CD4-positive, CD25-positive, alpha-beta regulatory T cell (primary cell): ENCODE data around the gene DTX4. TPM values are rescaled to one million over a fixed set of nuclear protein-coding genes. Genes with fewer than 3 reads are reported as not detected.
A peak's percentile ranks its signal among the peaks of the same experiment; 100 is the strongest.

ENCODE experiments used
- ATAC-seq, 2 donors: fragments of 150-1000 bp; cut with Tn5 transposase; one replicate each; pipeline ENCODE4 v1.10.0; 2021; ENCODE audit warnings: low read depth in 2 of 2, moderate number of reproducible peaks in 2 of 2, moderate library complexity in 1 of 2
- DNase-seq, 3 donors: peaks; one replicate each; pipeline versions ENCODE4 v3.0.0 to v3.0.0-alpha.2; 2012 to 2022; ENCODE audit warnings: mixed read lengths in 1 of 3
- H3K27ac ChIP-seq: one replicate; pipeline ENCODE4 v1.7.0; 2013; ENCODE audit warnings: mild to moderate bottlenecking, low read length; ENCODE audit not compliant: insufficient read depth, poor library complexity, severe bottlenecking
- H3K27me3 ChIP-seq: one replicate; pipeline ENCODE4 v1.7.0; 2013; ENCODE audit warnings: low read length; ENCODE audit not compliant: control insufficient read depth, insufficient read depth
- H3K36me3 ChIP-seq: one replicate; pipeline ENCODE4 v1.7.0; 2013; ENCODE audit warnings: mild to moderate bottlenecking, low read length, moderate library complexity; ENCODE audit not compliant: control insufficient read depth, insufficient read depth
- H3K4me1 ChIP-seq: 2 replicates; pipeline ENCODE4 v1.7.0; 2013; ENCODE audit warnings: mild to moderate bottlenecking, low read length; ENCODE audit not compliant: insufficient read depth, control insufficient read depth, poor library complexity, severe bottlenecking
- H3K4me3 ChIP-seq: one replicate; pipeline ENCODE4 v1.7.0; 2013; ENCODE audit warnings: low read depth, mild to moderate bottlenecking, low read length, moderate library complexity
- H3K9me3 ChIP-seq, 2 experiments: 1 replicate in 1 of 2; 2 replicates in 1 of 2; pipeline ENCODE4 v1.7.0; 2013; ENCODE audit warnings: low read length in 2 of 2, mild to moderate bottlenecking in 1 of 2, moderate library complexity in 1 of 2; ENCODE audit not compliant: control insufficient read depth in 2 of 2
- H3K27ac Mint-ChIP-seq, 3 donors: one replicate each; pipeline ENCODE4 v1.8.0; 2020 to 2022; ENCODE audit warnings: mild to moderate bottlenecking in 3 of 3, mixed read lengths in 3 of 3, moderate library complexity in 2 of 3
- H3K27me3 Mint-ChIP-seq: one replicate; pipeline ENCODE4 v1.8.0; 2022; ENCODE audit warnings: mild to moderate bottlenecking, mixed read lengths
- H3K36me3 Mint-ChIP-seq: one replicate; pipeline ENCODE4 v1.8.0; 2020; ENCODE audit warnings: mixed read lengths
- H3K4me1 Mint-ChIP-seq, 4 donors: one replicate each; pipeline ENCODE4 v1.8.0; 2020 to 2022; ENCODE audit warnings: mixed read lengths in 4 of 4, mild to moderate bottlenecking in 1 of 4
- H3K4me3 Mint-ChIP-seq, 4 donors: one replicate each; pipeline ENCODE4 v1.8.0; 2020 to 2022; ENCODE audit warnings: mild to moderate bottlenecking in 4 of 4, mixed read lengths in 4 of 4, moderate library complexity in 3 of 4
- H3K9me3 Mint-ChIP-seq, 7 donors: one replicate each; pipeline ENCODE4 v1.8.0; 2020 to 2022; ENCODE audit warnings: mixed read lengths in 7 of 7, mild to moderate bottlenecking in 3 of 7, moderate library complexity in 2 of 7
- polyA plus RNA-seq, 4 donors: library from polyadenylated mRNA; unstranded; fragments of 300-500 nt; fragmentation: Illumina TruSeq; gene quantifications; one replicate each; pipeline ENCODE4 v1.2.3, GENCODE V29; 2021
- total RNA-seq: library from RNA; stranded (reverse); gene quantifications from one replicate; pipeline ENCODE4 v1.2.3, GENCODE V29; 2022

Gene DTX4
- total and polyA plus RNA-seq, 5 donors from 2014 or later = 0.11 to 1.0 (median 0.25) TPM; not detected in 2

DNA sequence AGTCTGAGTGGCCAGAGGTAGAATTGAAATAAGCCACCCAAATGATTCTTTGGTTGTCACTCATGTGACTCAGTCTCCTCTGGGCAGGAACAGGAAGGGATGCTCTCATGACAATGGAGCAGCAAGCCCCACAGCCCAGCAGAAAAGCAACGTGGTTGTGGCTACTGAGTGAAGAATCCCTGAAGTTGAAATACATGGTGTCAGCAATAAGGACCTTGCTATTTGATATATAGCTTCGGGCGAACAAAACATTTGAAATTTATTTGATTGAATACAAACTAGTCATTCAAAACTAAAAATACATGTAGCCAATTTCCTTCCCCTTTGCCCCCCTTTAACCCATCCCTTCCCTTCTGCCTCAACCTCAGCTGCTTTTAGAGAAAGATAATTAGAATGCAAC is 14.5 kb upstream of the DTX4 start:
- DNase-seq (no peak), ATAC-seq (no peak)
- Histone ChIP-seq H3K36me3 (no peaks in the 10 kb centered on the region), H3K9me3 (no peaks in the 10 kb centered on the region), H3K4me3 (no peak overlapping the region), H3K27ac (no peak overlapping the region), H3K27me3 (peaks cover 7% of the 10 kb centered on the region), H3K4me1 (peaks cover 7% of the 10 kb centered on the region)
- Mint-ChIP-seq H3K27ac (peak overlapping the region in 1 of 3 donors; percentile 21), H3K36me3 (no peaks in the 10 kb centered on the region), H3K9me3 (no peaks in the 10 kb centered on the region), H3K27me3 (no peaks in the 10 kb centered on the region), H3K4me1 (peaks cover 9 to 19% (median 14%) of the 10 kb centered on the region in 4 donors), H3K4me3 (no peak overlapping the region)

- Mint-ChIP-seq H3K4me1 (peaks cover 4 to 10% (median 4%) of the 10 kb centered on the region in 4 donors), H3K9me3 (no peaks in the 10 kb centered on the region), H3K4me3 (no peak overlapping the region), H3K27me3 (peaks cover under 1% of the 10 kb centered on the region), H3K36me3 (no peaks in the 10 kb centered on the region), H3K27ac (peak overlapping the region in 1 of 3 donors; percentile 21)
- Histone ChIP-seq H3K27ac (no peak overlapping the region), H3K4me3 (no peak overlapping the region), H3K36me3 (no peaks in the 10 kb centered on the region), H3K27me3 (peaks cover 7% of the 10 kb centered on the region), H3K4me1 (no peaks in the 10 kb centered on the region), H3K9me3 (no peaks in the 10 kb centered on the region)
- DNase-seq = peak; percentile 53 to 84 (median 72)
- ATAC-seq = peak; percentile 90 to 95
These were observed 13.5 kb upstream of the DTX4 start for GRCh38 chr11:59158206-59159068.

GRCh38 chr11:59164028-59164427 is 7.9 kb upstream of the DTX4 start:
- Histone ChIP-seq H3K36me3 (no peaks in the 10 kb centered on the region), H3K9me3 (no peaks in the 10 kb centered on the region), H3K4me1 (no peaks in the 10 kb centered on the region), H3K27me3 (peaks cover 24% of the 10 kb centered on the region), H3K27ac (no peak overlapping the region), H3K4me3 (no peak overlapping the region)
- H3K4me3 Mint-ChIP-seq = no peak overlapping the region
- no peak for ATAC-seq
- H3K27ac Mint-ChIP-seq = no peak overlapping the region
- H3K27me3 Mint-ChIP-seq = peaks cover 25% of the 10 kb centered on the region
- no peaks in the 10 kb centered on the region for H3K9me3 Mint-ChIP-seq
- H3K36me3 Mint-ChIP-seq = no peaks in the 10 kb centered on the region
- DNase-seq = no peak
- H3K4me1 Mint-ChIP-seq = no peaks in the 10 kb centered on the region

GRCh38 chr11:59172345-59173079 is 580 bp downstream of the DTX4 start:
- ATAC-seq (peak; percentile 5 to 15), DNase-seq (peak in 2 of 3 donors; percentile 14 to 16)
- Histone ChIP-seq H3K9me3 (no peaks in the 10 kb centered on the region), H3K27me3 (peaks cover 9% of the 10 kb centered on the region), H3K4me1 (peaks cover 20% of the 10 kb centered on the region), H3K4me3 (no peak overlapping the region), H3K36me3 (no peaks in the 10 kb centered on the region), H3K27ac (no peak overlapping the region)
- H3K4me1 Mint-ChIP-seq = peaks cover 0 to 8% (median 1%) of the 10 kb centered on the region in 4 donors
- H3K27me3 Mint-ChIP-seq = peaks cover 34% of the 10 kb centered on the region
- H3K4me3 Mint-ChIP-seq = peak overlapping the region; percentile 73 to 91 (median 90)
- H3K36me3 Mint-ChIP-seq = no peaks in the 10 kb centered on the region
- H3K9me3 Mint-ChIP-seq = no peaks in the 10 kb centered on the region
- peak overlapping the region in 1 of 3 donors; percentile 66 for H3K27ac Mint-ChIP-seq

- Histone ChIP-seq H3K27ac (no peak overlapping the region), H3K4me3 (no peak overlapping the region), H3K9me3 (no peaks in the 10 kb centered on the region), H3K4me1 (peaks cover 20% of the 10 kb centered on the region), H3K36me3 (no peaks in the 10 kb centered on the region), H3K27me3 (peaks cover 5% of the 10 kb centered on the region)
- Mint-ChIP-seq H3K9me3 (no peaks in the 10 kb centered on the region), H3K27me3 (peaks cover 37% of the 10 kb centered on the region), H3K27ac (peak overlapping the region in 1 of 3 donors; percentile 66), H3K36me3 (no peaks in the 10 kb centered on the region), H3K4me1 (peaks cover 0 to 8% (median 1%) of the 10 kb centered on the region in 4 donors), H3K4me3 (peak overlapping the region; percentile 73 to 91 (median 90))
- no peak for ATAC-seq
- peak in 1 of 3 donors; percentile 15 for DNase-seq
These were observed 1.4 kb downstream of the DTX4 start for GRCh38 chr11:59173080-59173963.

DNA sequence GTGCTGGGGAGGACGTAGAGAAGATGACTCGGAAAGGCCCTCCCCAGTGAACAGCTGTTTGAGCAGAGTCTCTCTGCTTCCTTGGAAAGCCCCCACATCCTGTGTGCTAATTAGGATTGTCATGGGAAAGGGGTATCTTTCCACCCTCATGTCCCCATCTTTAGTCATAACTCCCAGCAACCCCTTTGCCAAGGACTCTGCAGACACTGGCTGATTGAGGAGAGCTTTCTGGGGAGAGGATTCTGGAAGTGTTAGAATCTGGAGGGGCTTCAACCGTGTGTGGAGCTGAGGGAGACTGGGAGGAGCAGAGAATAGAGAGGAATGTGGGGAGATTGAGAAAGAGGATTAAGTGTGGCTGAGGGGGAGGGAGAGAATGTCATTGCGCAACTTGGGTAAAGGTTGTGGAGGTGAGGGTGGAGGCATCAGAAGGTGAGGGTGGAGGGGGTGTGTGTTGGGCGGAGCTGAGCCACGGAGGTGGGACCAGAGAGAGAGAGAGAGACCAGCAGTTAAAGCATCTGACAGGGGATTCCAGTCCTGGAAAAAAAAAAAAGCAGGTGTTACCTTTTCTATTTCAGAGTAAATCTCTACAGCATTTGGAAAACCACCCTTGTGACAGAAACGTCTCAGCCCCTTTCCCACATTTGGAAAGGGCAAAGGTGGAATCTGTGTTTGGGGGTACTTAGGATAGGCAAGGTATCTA is 2.2 kb downstream of the DTX4 start:
- Mint-ChIP-seq H3K27ac (no peak overlapping the region), H3K9me3 (no peaks in the 10 kb centered on the region), H3K4me3 (peak overlapping the region in 3 of 4 donors; percentile 29 to 83 (median 71)), H3K4me1 (peaks cover 0 to 8% (median 1%) of the 10 kb centered on the region in 4 donors), H3K27me3 (peaks cover 37% of the 10 kb centered on the region), H3K36me3 (no peaks in the 10 kb centered on the region)
- Histone ChIP-seq H3K9me3 (peaks cover 0 to 2% of the 10 kb centered on the region in 2 experiments), H3K27ac (no peak overlapping the region), H3K36me3 (no peaks in the 10 kb centered on the region), H3K27me3 (peaks cover 5% of the 10 kb centered on the region), H3K4me3 (no peak overlapping the region), H3K4me1 (peaks cover 20% of the 10 kb centered on the region)
- no peak for DNase-seq
- ATAC-seq = no peak

DNA sequence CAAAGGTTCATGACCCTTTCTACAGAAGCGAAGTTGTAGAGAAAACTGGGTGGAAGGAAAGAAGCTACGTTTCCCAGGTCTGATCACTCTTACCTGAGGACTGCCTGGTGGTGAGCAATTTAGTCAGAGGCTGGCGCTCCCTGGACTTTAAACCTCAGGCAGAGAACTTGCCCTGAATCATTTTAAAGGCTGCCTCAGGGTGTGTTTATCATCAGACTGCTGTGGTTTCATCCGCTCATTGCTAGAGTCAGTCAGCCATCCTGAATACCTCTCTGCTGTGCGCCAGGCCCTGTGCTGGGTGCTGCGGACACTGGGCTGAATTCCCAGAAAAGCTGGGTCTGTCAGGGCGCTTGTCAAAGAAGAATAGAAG is 2.7 kb downstream of the DTX4 start:
- H3K4me1 Mint-ChIP-seq = peaks cover 0 to 8% (median 1%) of the 10 kb centered on the region in 4 donors
- peaks cover 0 to 2% of the 10 kb centered on the region in 2 experiments for H3K9me3 ChIP-seq
- no peak overlapping the region for H3K27ac ChIP-seq
- H3K36me3 ChIP-seq = no peaks in the 10 kb centered on the region
- ATAC-seq (no peak), DNase-seq (no peak)
- H3K4me3 ChIP-seq = no peak overlapping the region
- no peaks in the 10 kb centered on the region for H3K36me3 Mint-ChIP-seq
- H3K27me3 Mint-ChIP-seq = peaks cover 37% of the 10 kb centered on the region
- no peak overlapping the region for H3K27ac Mint-ChIP-seq
- peaks cover 5% of the 10 kb centered on the region for H3K27me3 ChIP-seq
- peaks cover 0 to 4% (median 0%) of the 10 kb centered on the region in 7 donors for H3K9me3 Mint-ChIP-seq
- H3K4me3 Mint-ChIP-seq = peak overlapping the region in 3 of 4 donors; percentile 27 to 83 (median 71)
- H3K4me1 ChIP-seq = peaks cover 20% of the 10 kb centered on the region
